LoVo (cell line): ENCODE results near the gene DNAH6.
A peak's percentile ranks its signal among the peaks of the same experiment; 100 is the strongest.
"Not testable (repeated sequence)": the region's sequence is repeated elsewhere in the genome, so short reads cannot be mapped to it uniquely, and the experiment has no call there.

Experiments
- DNase-seq: peaks from one replicate; pipeline ENCODE4 v3.0.0-alpha.2; 2016; ENCODE audit warnings: low spot score

DNAH6 gene, protein sequence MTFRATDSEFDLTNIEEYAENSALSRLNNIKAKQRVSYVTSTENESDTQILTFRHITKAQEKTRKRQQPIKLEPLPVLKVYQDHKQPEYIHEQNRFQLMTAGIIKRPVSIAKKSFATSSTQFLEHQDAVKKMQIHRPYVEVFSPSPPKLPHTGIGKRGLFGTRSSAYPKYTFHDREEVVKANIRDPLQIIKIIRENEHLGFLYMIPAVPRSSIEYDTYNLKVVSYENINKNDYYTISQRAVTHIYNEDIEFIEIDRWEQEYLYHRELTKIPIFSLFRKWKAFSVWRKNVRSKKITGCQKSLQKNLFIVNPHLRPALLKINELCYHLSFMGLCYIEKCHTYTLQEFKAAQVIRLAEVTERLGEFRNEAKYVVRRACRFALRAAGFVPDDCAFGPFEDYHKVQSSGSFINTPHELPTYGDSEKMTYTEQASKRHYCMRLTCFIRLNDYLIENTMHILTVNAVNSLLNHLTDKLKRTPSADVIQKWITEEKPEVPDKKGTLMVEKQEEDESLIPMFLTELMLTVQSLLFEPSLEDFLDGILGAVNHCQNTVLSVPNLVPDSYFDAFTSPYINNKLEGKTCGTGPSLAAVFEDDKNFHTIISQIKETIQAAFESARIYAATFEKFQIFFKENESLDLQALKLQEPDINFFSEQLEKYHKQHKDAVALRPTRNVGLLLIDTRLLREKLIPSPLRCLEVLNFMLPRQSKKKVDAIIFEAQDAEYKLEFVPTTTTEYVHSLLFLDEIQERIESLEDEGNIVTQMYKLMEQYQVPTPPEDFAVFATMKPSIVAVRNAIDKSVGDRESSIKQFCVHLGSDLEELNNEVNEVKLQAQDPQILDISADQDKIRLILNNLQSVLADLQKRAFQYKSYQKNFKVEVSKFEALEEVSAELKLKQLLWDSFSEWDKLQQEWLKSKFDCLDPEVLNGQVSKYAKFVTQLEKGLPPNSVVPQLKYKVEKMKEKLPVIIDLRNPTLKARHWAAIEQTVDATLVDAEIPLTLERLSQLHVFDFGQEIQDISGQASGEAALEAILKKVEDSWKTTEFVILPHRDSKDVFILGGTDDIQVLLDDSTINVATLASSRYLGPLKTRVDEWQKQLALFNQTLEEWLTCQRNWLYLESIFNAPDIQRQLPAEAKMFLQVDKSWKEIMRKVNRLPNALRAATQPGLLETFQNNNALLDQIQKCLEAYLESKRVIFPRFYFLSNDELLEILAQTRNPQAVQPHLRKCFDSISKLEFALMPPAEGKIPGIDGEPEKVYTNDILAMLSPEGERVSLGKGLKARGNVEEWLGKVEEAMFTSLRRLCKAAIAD (N-terminal part only)

DNA sequence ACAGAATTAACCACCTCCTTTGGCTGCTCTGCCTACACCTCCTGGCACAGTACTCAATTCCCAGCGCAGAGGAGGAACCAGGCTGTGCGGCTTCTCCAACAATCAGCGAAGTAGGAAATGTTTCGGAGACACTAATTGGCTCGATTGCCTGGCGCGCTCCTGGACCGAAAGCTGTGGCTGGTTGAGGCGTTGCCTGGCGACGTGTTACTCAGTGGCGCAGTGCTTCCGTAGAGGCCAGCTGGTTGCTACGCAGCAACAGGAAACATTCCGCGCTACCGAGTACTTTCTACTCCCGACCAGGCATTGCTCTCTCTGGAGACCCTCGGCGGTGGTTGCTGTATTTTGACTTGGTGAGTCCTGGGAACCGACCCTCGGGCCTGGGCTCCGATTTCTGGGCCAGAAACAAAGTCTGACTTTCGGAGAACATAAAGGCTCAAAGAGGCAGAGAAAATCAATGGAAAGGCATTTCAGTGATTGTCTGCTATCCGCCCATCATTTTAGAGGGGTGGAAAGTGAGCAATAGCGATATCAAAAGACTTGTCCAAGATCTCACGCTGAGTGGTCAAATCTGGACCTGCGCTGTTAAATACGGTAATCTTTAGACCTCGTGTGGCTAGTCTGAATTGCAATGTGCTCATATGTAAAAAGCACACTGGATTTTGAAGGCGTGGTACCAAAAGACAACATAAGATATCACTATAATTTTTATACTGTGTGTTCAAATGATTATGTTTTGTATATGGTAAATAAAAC is at the start of gene DNAH6:
Gene DNAH6 (plus strand): TSS at position 265 of the 753 bp plus-strand sequence. CDS start 1,329 bp downstream, outside the sequence.
- DNase-seq: peak; percentile 96

DNA sequence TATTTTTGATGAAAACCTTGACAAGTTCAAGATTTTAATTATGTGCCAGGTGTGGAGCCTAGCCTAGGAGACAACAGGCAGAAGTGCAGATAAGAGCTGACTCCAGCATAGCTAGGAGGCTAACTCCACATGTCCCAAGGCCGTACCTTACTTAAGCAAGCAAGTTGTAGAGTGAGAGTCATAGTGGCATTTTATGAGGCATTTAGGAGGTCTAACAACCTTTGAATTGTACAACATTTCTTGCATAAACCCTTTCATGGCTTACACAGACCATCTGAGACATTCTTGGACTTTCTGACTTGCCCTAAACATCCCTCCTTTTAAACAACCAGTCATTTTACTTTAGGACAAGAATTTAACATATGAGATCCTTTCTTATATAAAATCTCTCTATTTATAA is 48.9 kb upstream of the DNAH6 start:
- no peak for DNase-seq

DNA sequence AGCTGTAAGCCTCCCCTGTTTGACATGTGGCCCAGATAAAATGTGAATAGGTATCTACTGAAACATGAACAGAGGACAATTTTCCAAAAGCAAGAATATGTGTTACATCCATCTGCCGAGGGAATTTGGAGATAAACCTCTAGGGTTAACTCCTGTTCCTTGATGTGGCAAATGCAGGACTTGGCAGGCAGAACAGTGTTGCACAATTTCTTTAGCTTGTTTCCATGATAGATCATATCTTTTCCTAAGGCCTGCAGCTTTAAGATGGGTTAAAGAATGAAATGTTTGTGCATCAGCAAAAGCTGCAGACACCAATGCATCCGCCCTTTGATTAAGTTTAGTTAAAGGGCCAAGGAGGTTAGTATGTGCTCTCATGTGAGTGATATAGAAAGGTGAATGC is 43.9 kb upstream of the DNAH6 start:
- not testable (repeated sequence) for DNase-seq

DNA sequence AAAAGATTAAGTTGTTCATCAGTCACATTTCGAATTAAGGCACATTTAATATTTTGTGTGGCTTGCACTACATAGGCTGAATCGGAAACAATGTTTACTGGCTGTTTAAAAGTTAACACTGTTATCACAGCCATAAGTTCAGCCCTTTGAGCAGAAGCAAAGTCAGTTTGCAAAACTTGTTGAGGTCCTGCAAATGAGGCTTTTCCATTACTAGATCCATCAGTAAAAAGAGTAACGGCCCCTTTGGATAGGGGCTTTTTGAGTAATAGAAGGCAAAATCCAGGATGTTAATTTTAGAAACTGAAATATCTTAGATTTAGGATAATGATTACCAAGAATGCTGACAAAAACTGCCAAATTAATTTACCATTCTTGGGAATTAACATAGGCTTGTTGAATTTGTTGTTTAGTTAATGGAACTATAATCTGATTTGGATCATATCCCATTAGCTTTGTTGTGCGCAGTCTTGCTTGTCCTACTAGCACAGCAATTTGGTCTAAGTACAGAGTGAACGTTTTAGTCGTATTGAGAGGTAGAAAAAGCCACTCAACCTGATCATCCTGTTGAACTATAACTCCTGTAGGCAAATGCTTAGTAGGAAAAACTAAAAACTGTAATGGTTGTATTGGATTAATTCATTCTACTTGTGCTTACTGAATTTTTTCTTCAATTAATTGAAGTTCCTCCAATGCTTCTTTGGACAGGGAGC is 43.3 kb upstream of the DNAH6 start:
- DNase-seq: no peak

DNA sequence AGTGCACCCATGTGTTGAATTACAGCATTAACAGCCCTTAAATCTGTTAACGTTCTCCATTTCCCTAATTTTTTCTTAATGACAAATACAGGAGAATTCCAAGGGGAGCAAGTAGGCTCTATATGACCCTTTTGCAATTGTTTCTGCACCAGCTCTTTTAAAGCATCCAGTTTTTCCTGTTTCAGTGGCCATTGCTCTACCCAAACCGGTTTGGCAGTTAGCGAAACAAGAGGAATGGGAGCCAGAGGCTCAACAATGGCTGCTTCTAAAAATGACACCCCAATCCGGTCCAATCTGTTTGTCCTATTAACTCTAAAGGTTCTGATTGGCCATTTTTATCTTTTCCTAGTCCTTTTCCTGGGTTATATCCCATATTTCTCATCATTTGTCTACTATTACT is 42.1 kb upstream of the DNAH6 start:
- DNase-seq: no peak

DNA sequence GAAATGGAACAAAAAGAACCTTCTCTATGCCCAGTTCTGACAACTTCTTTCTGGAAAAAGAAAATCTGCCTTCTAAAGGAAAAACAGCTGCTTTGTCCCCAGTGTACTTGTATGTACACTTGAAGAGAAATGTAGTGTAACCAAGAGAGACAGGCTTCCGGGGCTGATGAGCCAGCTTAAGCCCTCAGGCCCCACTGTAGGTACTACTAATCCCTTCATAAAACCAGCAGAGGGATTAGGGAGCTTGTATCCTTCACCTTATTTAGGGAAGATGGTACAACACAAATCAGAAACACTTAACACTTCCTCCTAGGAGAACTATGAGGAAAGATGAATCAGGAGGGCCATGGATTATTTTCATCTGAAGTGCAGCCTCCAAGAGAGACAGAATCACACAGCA is 38.4 kb upstream of the DNAH6 start:
- DNase-seq: no peak

DNA sequence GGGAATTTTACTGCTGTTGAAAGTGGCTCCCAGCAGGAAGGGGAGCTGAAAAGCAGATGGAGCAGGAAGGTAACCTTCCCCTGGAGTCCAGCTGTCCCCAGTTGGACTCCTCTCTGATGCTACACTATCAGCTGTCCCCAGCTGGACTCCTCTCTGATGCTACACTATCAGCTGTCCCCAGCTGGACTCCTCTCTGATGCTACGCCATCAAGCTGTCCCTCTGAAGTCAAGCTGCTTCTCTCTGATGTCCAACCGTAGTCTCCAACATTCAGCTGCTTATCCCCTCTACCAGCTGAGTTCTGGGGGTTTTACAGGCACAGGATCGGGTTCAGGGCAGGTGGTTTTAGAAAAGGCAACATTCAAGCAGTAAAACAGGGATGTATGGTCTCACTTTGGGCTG is 37.4 kb upstream of the DNAH6 start:
- no peak for DNase-seq

DNA sequence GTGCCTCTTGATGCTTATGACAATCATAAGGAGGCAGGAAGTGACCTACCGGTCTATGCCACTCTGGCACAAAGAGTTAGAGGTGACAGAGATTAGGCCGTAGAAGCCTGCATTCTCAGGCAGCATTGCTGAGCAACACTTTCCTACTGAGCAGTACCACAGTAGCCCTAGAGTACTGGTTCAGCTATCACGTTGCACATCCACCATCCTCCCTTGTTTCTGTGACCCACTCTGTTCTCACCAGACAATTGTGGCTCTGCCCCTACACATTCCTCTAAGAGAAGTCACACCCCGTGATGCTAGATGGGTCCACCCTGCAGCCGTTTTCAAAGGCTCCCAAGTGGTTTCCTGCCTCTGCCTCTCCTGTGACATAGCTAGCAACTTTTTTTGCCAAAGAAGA is 34.6 kb upstream of the DNAH6 start:
- DNase-seq: no peak

DNA sequence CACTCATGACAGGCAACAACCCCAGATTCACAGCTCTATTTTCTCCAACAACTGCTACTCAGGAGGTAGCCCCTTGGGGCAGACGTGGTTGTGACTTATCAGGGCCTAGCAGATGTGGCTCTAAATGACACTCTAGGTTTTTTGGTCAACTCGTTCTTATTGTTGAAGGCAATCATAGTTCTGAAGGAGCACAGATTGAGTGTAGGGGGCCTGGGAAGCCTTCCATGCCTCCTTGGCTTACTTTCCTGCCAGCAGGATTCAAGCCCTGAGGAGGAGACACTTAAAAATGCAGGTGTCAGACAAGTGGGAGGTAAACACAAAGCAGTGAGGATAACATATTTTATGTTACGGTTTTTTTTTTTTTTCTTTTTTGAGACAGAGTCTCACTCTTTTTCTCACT is 33.7 kb upstream of the DNAH6 start:
- no peak for DNase-seq

DNA sequence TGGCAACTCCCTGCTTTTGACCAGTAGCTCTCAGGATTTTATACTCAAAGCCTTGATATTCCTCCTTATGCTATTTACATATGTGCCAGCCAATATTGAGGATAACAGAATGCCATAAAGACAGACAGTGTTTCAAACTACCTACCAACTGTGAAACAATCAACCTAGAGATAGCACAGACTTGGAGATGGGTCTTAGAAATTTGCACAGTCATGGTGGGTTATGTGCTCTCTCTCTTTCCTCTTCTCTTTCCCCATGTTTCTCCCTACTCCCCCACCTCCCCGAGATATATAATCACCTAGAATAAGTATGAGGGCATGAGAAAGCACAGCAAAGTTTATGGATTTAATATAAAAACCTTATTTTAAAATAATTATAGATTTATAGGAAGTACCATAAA is 33.0 kb upstream of the DNAH6 start:
- no peak for DNase-seq

DNA sequence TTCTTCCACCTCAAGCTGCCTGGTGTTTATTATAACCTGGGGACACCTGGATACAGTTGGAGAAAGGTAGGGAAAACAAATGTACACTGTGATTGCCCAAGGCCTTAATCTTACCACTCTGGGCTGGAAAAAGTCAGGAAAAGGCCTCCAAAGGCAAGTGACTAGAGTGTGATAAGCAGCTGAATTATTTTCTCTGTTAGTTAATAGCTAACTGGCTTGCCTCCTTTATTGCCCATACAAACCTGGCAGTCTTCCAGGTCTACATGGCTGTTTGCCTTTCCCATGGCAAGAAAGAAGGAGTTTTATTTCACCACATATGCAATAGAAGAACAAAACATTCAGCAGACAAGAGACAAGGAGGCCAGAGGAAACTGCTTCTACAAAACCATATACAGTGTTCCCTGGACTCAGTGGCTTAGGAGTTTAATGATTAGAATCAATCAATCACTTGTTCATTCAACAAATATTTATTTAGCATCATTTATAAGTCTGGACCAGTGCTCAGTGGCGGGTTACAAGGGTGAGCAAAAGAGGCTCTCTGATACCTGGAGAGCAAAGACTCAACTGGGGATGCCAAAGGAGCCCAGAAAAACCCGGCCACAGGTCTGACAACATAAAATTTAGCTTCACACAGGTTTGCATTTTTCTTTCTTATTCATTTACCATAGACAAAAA is 29.7 kb upstream of the DNAH6 start:
- DNase-seq: peak; percentile 83

DNA sequence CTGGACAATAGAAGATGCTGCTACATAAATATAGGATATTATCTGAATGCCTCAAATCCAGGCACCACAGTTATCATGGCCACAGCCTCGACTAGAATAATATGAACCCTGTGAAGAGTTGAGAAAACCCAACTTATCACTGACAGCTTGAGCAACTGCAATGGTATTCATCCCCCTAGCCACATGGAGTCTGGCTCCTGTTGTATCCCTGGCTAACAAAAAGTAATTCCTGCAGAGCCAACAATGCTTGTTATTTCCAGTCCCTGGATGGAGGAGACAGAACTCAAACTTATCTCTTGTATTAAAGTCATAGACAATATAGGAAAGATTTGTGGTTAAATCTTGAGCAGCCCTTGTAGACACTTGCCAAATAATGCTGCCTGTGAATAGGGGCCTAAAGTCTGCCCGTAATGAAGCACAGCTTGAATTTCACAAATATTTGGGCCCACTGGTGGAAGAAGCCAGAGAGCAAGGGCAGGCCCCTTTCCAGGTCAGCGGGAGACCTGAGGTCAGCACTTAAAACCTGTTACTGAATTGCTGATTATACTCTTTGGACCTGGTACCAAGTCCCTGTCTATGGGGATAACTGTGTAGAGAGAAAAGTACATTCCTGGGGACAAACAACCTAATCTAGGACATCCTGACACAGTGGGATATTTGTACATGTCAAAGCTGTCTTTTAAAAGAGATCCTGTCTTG is 28.9 kb upstream of the DNAH6 start:
- DNase-seq: no peak

DNA sequence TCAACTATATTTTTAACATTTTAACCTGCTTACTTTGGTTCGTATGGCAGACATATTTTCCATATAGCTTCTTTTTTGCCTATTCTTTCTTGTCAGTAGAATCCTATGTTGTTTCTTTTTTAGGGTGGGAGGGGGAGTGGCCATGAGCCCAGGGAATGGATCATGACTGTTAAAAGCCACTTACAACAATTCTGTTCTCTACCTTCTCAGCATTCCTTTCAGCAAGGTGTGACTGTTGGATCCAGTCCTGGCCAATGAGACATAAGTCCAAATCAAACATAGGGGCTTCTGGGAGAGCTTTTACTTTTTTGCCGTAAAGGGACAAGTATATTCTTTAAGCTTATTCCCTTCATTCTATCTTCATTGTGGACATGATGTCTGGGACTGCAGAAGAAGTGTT is 25.0 kb upstream of the DNAH6 start:
- no peak for DNase-seq

DNA sequence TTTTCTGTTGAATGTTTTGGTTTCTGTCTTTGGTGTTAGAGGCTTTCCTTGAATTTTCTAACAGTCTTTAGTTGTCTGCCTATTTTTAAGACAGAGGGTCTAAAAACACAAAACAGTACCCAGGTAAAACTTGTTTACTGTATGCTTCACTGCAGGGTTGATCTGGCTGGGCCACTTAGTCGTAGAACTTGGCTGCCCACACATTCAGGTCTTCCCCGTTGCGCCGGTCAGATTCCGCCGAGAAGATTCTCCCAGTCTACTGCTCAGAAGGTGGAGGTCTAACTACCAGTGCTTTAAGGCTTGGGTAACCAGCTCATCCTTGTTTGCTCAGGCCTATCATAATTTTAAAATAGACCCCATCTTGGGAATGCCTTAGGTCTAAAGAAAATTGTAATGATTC is 24.6 kb upstream of the DNAH6 start:
- DNase-seq: no peak

DNA sequence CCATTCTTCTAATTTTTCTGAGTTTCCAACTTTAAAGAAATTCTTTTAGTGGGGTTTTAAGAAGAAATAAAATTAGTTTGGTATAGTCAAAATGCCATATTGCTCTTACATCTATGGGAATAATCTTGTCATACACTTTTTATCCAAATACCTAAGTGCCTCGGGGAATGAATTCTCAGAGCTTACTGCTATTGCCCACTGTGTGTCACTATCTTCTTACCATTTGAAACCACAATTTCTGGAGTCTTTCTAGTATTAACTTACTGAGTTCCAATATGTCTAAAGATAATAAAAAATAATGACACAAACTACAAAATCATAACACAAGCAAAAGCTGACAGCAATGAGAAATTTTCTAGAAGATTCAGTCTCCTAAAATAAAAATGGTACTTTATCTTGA is 23.7 kb upstream of the DNAH6 start:
- no peak for DNase-seq

DNA sequence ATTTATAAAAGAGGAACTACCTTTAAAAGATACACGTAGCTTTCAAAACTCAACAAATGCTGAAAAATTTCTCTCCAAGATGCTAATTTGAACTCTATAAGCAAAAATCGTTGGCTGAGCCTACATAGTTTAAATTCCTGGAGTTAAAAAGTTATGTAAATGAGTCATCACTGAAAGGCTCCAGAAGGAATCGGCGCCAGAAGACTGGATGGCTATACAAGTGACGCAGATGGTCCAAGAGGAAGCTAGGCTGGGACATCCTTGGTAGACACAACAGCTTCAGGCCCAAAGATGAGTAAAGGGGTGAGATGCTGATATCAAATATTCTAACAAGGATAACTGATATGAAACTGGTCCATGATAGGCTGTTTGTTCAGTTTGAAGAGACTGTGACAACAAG is 22.8 kb upstream of the DNAH6 start:
- no peak for DNase-seq

DNA sequence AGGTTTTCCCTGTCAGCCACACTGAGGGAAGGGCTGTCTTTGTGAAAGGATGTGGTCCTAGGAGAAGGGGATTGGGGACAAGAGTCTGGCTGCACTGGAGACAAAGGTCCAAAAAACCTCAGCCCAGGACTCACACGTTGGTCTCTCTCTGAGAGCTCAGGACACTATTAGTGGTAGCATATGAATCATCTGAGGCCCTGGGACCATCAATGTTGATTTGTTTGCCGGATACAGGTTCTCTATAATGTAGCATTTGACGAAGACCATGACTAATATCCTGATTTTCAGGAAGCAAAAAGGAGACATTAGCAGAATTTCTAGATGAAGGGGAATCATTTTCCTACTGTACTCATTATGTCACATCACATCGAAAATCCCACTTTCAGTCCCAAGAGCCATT is 22.2 kb upstream of the DNAH6 start:
- no peak for DNase-seq

DNA sequence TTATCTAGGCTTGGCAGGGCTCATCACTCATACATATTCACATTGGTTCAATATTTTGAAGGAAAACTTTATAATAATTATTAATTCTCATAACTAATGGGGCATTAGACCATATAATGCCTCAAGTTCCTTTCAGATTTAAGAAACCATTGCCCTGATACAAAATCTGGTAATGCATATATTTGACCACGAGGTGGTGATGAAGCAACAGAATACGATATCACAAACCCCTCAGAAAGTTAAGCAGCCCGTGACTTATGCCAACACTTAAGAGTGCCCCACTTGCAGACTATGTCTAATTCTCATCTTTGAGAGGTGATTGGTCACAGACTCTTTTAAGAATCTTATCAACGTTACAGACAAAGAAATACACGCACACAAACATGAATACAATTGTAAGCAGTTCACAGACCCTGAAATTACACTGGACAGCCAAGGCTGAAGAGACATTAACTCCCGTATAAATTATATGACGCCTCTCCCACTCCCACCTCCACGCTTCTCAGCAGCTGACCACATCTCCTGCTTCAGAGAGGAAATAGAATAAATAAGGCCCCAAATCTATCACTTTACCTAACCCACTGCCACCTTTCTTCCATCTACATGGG is 20.7 kb upstream of the DNAH6 start:
- peak; percentile 71 for DNase-seq

DNA sequence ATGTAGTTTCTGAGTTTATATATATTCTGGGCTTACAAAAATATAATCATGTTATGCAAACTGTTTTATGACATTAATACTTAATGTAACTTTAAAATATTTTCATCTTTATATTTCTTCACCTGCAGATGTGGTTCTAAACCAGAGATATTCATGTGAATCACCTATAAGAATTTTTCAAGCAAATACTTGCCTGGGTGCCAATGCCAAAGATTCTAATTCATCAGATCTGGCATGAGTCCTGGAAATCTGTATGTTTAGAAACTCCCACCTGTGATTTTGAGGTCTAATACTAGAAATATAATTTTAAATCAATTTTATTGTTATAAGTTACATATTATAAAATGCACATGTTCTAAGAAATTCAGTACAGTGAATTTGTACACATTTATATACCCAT is 19.9 kb upstream of the DNAH6 start:
- DNase-seq: no peak
